H9 (cell line): ENCODE measurements around the gene TM9SF3. TPM values are rescaled to one million over a fixed set of nuclear protein-coding genes. Genes with fewer than 3 reads are reported as not detected.

Experiments
- DNase-seq: peaks from one replicate; pipeline ENCODE4 v3.0.0-alpha.2; 2017
- H2AFZ ChIP-seq: one replicate; pipeline ENCODE4 v1.6.1; 2013; ENCODE audit warnings: mild to moderate bottlenecking, low read length, control low read depth, moderate library complexity
- H2AK5ac ChIP-seq: 2 replicates; pipeline ENCODE4 v1.6.1; 2013; ENCODE audit warnings: low read length, control low read depth, mixed read lengths; ENCODE audit not compliant: insufficient read length
- H2BK120ac ChIP-seq: one replicate; pipeline ENCODE4 v1.6.1; 2013; ENCODE audit warnings: low read depth, mild to moderate bottlenecking, low read length, control low read depth, inconsistent platforms; ENCODE audit not compliant: poor library complexity, severe bottlenecking
- H2BK12ac ChIP-seq: 2 replicates; pipeline ENCODE4 v1.6.1; 2013; ENCODE audit warnings: low read length, control low read depth, mixed read lengths, low read depth; ENCODE audit not compliant: insufficient read length
- H2BK15ac ChIP-seq: 2 replicates; pipeline ENCODE4 v1.6.1; 2013; ENCODE audit warnings: low read depth, low read length, control low read depth
- H2BK20ac ChIP-seq: one replicate; pipeline ENCODE4 v1.6.1; 2013; ENCODE audit warnings: low read depth, mild to moderate bottlenecking, low read length, control low read depth, inconsistent platforms; ENCODE audit not compliant: poor library complexity, severe bottlenecking
- H2BK5ac ChIP-seq: 2 replicates; pipeline ENCODE4 v1.6.1; 2013; ENCODE audit warnings: low read length, control low read depth, mixed read lengths; ENCODE audit not compliant: insufficient read length
- H3K14ac ChIP-seq: 2 replicates; pipeline ENCODE4 v1.6.1; 2013; ENCODE audit warnings: low read length, control low read depth; ENCODE audit not compliant: insufficient read depth
- H3K18ac ChIP-seq: 2 replicates; pipeline ENCODE4 v1.6.1; 2013; ENCODE audit warnings: low read depth, mild to moderate bottlenecking, mixed read lengths, low read length, control low read depth; ENCODE audit not compliant: insufficient read length
- H3K23ac ChIP-seq: 2 replicates; pipeline ENCODE4 v1.6.1; 2013; ENCODE audit warnings: low read length, control low read depth, mixed read lengths, low read depth; ENCODE audit not compliant: insufficient read length
- H3K23me2 ChIP-seq: 2 replicates; pipeline ENCODE4 v1.6.1; 2013; ENCODE audit warnings: low read depth, mild to moderate bottlenecking, mixed read lengths, low read length, control low read depth; ENCODE audit not compliant: insufficient read length, poor library complexity, severe bottlenecking
- H3K27ac ChIP-seq: 2 replicates; pipeline ENCODE4 v1.5.1; 2013; ENCODE audit warnings: low read length, control low read depth, mixed read lengths, low read depth; ENCODE audit not compliant: insufficient read length
- H3K27me3 ChIP-seq: 2 replicates; pipeline ENCODE4 v1.6.1; 2013; ENCODE audit warnings: low read length, control low read depth, inconsistent platforms; ENCODE audit not compliant: insufficient read depth
- H3K4ac ChIP-seq: 2 replicates; pipeline ENCODE4 v1.6.1; 2013; ENCODE audit warnings: low read depth, mild to moderate bottlenecking, control low read depth, inconsistent platforms, low read length, moderate library complexity
- H3K4me1 ChIP-seq: 2 replicates; pipeline ENCODE4 v1.6.1; 2013; ENCODE audit warnings: low read length, control low read depth, inconsistent platforms; ENCODE audit not compliant: insufficient read depth
- H3K4me2 ChIP-seq: 2 replicates; pipeline ENCODE4 v1.6.1; 2013; ENCODE audit warnings: low read length, control low read depth, mixed read lengths; ENCODE audit not compliant: insufficient read length, insufficient read depth
- H3K56ac ChIP-seq: 2 replicates; pipeline ENCODE4 v1.6.1; 2013; ENCODE audit warnings: low read depth, mild to moderate bottlenecking, mixed read lengths, low read length, control low read depth; ENCODE audit not compliant: insufficient read length
- H3K79me1 ChIP-seq: 2 replicates; pipeline ENCODE4 v1.6.1; 2013; ENCODE audit warnings: low read depth, mild to moderate bottlenecking, moderate library complexity, low read length, control low read depth, inconsistent platforms; ENCODE audit not compliant: insufficient read depth, poor library complexity, severe bottlenecking
- H3K79me2 ChIP-seq: 2 replicates; pipeline ENCODE4 v1.6.1; 2013; ENCODE audit warnings: low read length, control low read depth, inconsistent platforms; ENCODE audit not compliant: insufficient read depth
- H3K9ac ChIP-seq: 2 replicates; pipeline ENCODE4 v1.6.1; 2013; ENCODE audit warnings: low read length, control low read depth, mixed read lengths; ENCODE audit not compliant: insufficient read length; ENCODE audit errors: extremely low read depth
- H3K9me3 ChIP-seq: one replicate; pipeline ENCODE4 v1.6.1; 2013; ENCODE audit warnings: low read depth, low read length, inconsistent platforms; ENCODE audit not compliant: control insufficient read depth
- H3T11ph ChIP-seq: one replicate; pipeline ENCODE4 v1.6.1; 2013; ENCODE audit warnings: mild to moderate bottlenecking, low read length, control low read depth, inconsistent platforms
- H4K20me1 ChIP-seq: one replicate; pipeline ENCODE4 v1.6.1; 2013; ENCODE audit not compliant: control insufficient read depth, insufficient read length, insufficient read depth
- H4K5ac ChIP-seq: 2 replicates; pipeline ENCODE4 v1.6.1; 2013; ENCODE audit warnings: low read depth, mild to moderate bottlenecking, mixed read lengths, low read length, control low read depth; ENCODE audit not compliant: insufficient read length
- H4K8ac ChIP-seq: replicated peaks from 2 replicates; pipeline ENCODE4 v1.6.1; 2013; ENCODE audit warnings: low read length, control low read depth, mixed read lengths, low read depth; ENCODE audit not compliant: insufficient read length
- H4K91ac ChIP-seq: 2 replicates; pipeline ENCODE4 v1.6.1; 2013; ENCODE audit warnings: low read depth, mild to moderate bottlenecking, moderate library complexity, mixed read lengths, low read length, control low read depth; ENCODE audit not compliant: insufficient read length
- H3K27ac Mint-ChIP-seq, 3 experiments: 2 replicates in 2 of 3; 3 replicates in 1 of 3; pipeline ENCODE4 v1.8.0; 2020 to 2021; ENCODE audit warnings: mixed read lengths in 3 of 3, mild to moderate bottlenecking in 1 of 3, moderate library complexity in 1 of 3
- H3K27me3 Mint-ChIP-seq: 2 replicates; pipeline ENCODE4 v1.8.0; 2021; ENCODE audit warnings: low read depth, mild to moderate bottlenecking, moderate library complexity, mixed read lengths
- H3K36me3 Mint-ChIP-seq, 3 experiments: 2 replicates in 2 of 3; 3 replicates in 1 of 3; pipeline ENCODE4 v1.8.0; 2020 to 2021; ENCODE audit warnings: low read depth in 3 of 3, mixed read lengths in 3 of 3; ENCODE audit not compliant: insufficient read depth in 1 of 3
- H3K4me1 Mint-ChIP-seq, 2 experiments: 2 replicates each; pipeline ENCODE4 v1.8.0; 2020; ENCODE audit warnings: mixed read lengths in 2 of 2
- H3K4me3 Mint-ChIP-seq, 2 experiments: 2 replicates in 1 of 2; 3 replicates in 1 of 2; pipeline ENCODE4 v1.8.0; 2020 to 2021; ENCODE audit warnings: mild to moderate bottlenecking in 2 of 2, mixed read lengths in 2 of 2, moderate library complexity in 1 of 2
- H3K9me3 Mint-ChIP-seq, 2 experiments: 2 replicates in 1 of 2; 3 replicates in 1 of 2; pipeline ENCODE4 v1.8.0; 2020; ENCODE audit warnings: mild to moderate bottlenecking in 2 of 2, mixed read lengths in 2 of 2, moderate library complexity in 1 of 2
- WGBS: extraction: QIAGEN DNeasy Blood & Tissue Kit; methylation state at CpG from one replicate; pipeline ENCODE4 v1.1.7; 2013; ENCODE audit warnings: missing lambda C conversion rate, low lambda C conversion rate, mixed read lengths; ENCODE audit not compliant: insufficient read length; ENCODE audit errors: extremely low coverage; 5-methylcytosine and 5-hydroxymethylcytosine counted together
- total RNA-seq: library from RNA; stranded (reverse); gene quantifications from 2 replicates; pipeline ENCODE4 v1.2.1, GENCODE V29; 2021
- TF ChIP-seq, protein P1 (sequence below): fragments of 200-600 bp; sonication (generic); conservative IDR thresholded peaks from 3 replicates; pipeline ENCODE4 v1.8.0; 2021; ENCODE audit warnings: antibody characterized with exemption, mild to moderate bottlenecking

TM9SF3 gene
- total RNA-seq, 1 experiment from 2014 or later, result 120 TPM

GRCh38 chr10:96612055-96612830 is 25.4 kb upstream of the TM9SF3 start:
- H3K9me3 ChIP-seq, result no peaks in the 10 kb centered on the region
- H3K79me2 ChIP-seq, result no peaks in the 10 kb centered on the region
- H4K91ac ChIP-seq, result no peak overlapping the region
- H3K9ac ChIP-seq, result no peak overlapping the region
- no peak overlapping the region for H2BK12ac ChIP-seq
- Mint-ChIP-seq H3K4me1 (peaks cover 14% of the 10 kb centered on the region in 2 experiments), H3K27me3 (no peaks in the 10 kb centered on the region), H3K9me3 (no peaks in the 10 kb centered on the region), H3K36me3 (no peaks in the 10 kb centered on the region), H3K27ac (no peak overlapping the region), H3K4me3 (no peak overlapping the region)
- no peak overlapping the region for H3K14ac ChIP-seq
- no peaks in the 10 kb centered on the region for H4K20me1 ChIP-seq
- H3T11ph ChIP-seq, result no peak overlapping the region
- H3K4me1 ChIP-seq, result no peaks in the 10 kb centered on the region
- H4K5ac ChIP-seq, result no peak overlapping the region
- H2BK15ac ChIP-seq, result no peak overlapping the region
- no peak overlapping the region for H3K4ac ChIP-seq
- no peak for DNase-seq
- no peak overlapping the region for H2AK5ac ChIP-seq
- WGBS, result no CpG with 5 or more reads among the region's 8 CpGs
- H3K23me2 ChIP-seq, result no peaks in the 10 kb centered on the region
- no peaks in the 10 kb centered on the region for H3K79me1 ChIP-seq
- H4K8ac ChIP-seq, result no peak overlapping the region
- TF ChIP-seq, protein P1, sequence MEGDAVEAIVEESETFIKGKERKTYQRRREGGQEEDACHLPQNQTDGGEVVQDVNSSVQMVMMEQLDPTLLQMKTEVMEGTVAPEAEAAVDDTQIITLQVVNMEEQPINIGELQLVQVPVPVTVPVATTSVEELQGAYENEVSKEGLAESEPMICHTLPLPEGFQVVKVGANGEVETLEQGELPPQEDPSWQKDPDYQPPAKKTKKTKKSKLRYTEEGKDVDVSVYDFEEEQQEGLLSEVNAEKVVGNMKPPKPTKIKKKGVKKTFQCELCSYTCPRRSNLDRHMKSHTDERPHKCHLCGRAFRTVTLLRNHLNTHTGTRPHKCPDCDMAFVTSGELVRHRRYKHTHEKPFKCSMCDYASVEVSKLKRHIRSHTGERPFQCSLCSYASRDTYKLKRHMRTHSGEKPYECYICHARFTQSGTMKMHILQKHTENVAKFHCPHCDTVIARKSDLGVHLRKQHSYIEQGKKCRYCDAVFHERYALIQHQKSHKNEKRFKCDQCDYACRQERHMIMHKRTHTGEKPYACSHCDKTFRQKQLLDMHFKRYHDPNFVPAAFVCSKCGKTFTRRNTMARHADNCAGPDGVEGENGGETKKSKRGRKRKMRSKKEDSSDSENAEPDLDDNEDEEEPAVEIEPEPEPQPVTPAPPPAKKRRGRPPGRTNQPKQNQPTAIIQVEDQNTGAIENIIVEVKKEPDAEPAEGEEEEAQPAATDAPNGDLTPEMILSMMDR, result no peak
- H3K4me2 ChIP-seq, result no peak overlapping the region
- no peak overlapping the region for H3K56ac ChIP-seq
- no peaks in the 10 kb centered on the region for H3K27me3 ChIP-seq
- H2BK5ac ChIP-seq, result no peak overlapping the region
- H3K23ac ChIP-seq, result no peak overlapping the region
- H2BK20ac ChIP-seq, result no peak overlapping the region
- H3K27ac ChIP-seq, result no peak overlapping the region
- no peak overlapping the region for H2BK120ac ChIP-seq
- H2AFZ ChIP-seq, result no peak overlapping the region
- no peak overlapping the region for H3K18ac ChIP-seq
